ENCODE results near the gene ZNF311. TPM values are rescaled to one million over a fixed set of nuclear protein-coding genes. Genes with fewer than 3 reads are reported as not detected.

ZNF311 gene
- total and polyA plus RNA-seq, 9 of the 15 experiments (the other 6 are each of a cell fraction or from before 2014, with no cell fraction given) = 5.1 to 10.0 (median 7.5) TPM

- TF ChIP-seq SP1 (CRISPR knock-in tag; IDR thresholded peaks at IDR 0.05) = peak; percentile 34; the same call in 1 of the 2 replicates
- no peak for TF ChIP-seq SNRNP70 (optimal IDR thresholded peaks at IDR 0.05; ENCODE audit: low read depth, low read length)
- peak; percentile 43; the same call in 1 of the 2 replicates for TF ChIP-seq MAFG (tag; conservative IDR thresholded peaks at IDR 0.05)
- no peak for TF ChIP-seq ZNF175 (CRISPR knock-in tag; IDR thresholded peaks at IDR 0.05; ENCODE audit: low read depth)
- peak; percentile 70; the same call in 1 of the 2 replicates for TF ChIP-seq HDAC8 (tag; IDR thresholded peaks at IDR 0.05)
- no peak; the same call in 1 of the 2 replicates for TF ChIP-seq MTA1 (IDR thresholded peaks at IDR 0.05; ENCODE audit: borderline replicate concordance)
- TF ChIP-seq, protein P1, sequence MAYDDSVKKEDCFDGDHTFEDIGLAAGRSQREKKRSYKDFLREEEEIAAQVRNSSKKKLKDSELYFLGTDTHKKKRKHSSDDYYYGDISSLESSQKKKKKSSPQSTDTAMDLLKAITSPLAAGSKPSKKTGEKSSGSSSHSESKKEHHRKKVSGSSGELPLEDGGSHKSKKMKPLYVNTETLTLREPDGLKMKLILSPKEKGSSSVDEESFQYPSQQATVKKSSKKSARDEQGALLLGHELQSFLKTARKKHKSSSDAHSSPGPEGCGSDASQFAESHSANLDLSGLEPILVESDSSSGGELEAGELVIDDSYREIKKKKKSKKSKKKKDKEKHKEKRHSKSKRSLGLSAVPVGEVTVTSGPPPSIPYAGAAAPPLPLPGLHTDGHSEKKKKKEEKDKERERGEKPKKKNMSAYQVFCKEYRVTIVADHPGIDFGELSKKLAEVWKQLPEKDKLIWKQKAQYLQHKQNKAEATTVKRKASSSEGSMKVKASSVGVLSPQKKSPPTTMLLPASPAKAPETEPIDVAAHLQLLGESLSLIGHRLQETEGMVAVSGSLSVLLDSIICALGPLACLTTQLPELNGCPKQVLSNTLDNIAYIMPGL (CRISPR knock-in tag; IDR thresholded peaks at IDR 0.05) = no peak
- peak; percentile 34; the same call in 1 of the 2 replicates for TF ChIP-seq HLTF (IDR thresholded peaks at IDR 0.05)
- TF ChIP-seq, protein P2, sequence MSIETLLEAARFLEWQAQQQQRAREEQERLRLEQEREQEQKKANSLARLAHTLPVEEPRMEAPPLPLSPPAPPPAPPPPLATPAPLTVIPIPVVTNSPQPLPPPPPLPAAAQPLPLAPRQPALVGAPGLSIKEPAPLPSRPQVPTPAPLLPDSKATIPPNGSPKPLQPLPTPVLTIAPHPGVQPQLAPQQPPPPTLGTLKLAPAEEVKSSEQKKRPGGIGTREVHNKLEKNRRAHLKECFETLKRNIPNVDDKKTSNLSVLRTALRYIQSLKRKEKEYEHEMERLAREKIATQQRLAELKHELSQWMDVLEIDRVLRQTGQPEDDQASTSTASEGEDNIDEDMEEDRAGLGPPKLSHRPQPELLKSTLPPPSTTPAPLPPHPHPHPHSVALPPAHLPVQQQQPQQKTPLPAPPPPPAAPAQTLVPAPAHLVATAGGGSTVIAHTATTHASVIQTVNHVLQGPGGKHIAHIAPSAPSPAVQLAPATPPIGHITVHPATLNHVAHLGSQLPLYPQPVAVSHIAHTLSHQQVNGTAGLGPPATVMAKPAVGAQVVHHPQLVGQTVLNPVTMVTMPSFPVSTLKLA (conservative IDR thresholded peaks at IDR 0.05) = peak in 1 of 2 experiments; percentile 57; a peak in 3 of 4 replicates
- peak; percentile 69 for TF ChIP-seq C11orf30 (IDR thresholded peaks at IDR 0.05; ENCODE audit: low read depth)
- peak; percentile 61 for TF ChIP-seq ASH1L (IDR thresholded peaks at IDR 0.05; ENCODE audit: borderline replicate concordance, low read depth, partially characterized antibody)
- TF ChIP-seq THAP12 (CRISPR knock-in tag; IDR thresholded peaks at IDR 0.05) = peak; percentile 64; the same call in 1 of the 2 replicates
- TF ChIP-seq MLLT1 (IDR thresholded peaks at IDR 0.05) = peak in 1 of 2 experiments; percentile 75; a peak in 2 of 4 replicates
- no peak for TF ChIP-seq MXD1 (CRISPR knock-in tag; IDR thresholded peaks at IDR 0.05; ENCODE audit: borderline replicate concordance, poor library complexity, severe bottlenecking)
- TF ChIP-seq EP400 (IDR thresholded peaks at IDR 0.05) = peak; percentile 81
- TF ChIP-seq LARP7 (IDR thresholded peaks at IDR 0.05) = no peak
- peak; percentile 71; the same call in 1 of the 2 replicates for TF ChIP-seq MEF2D (tag; conservative IDR thresholded peaks at IDR 0.05; ENCODE audit: low read depth)
- peak; percentile 32; the same call in 1 of the 2 replicates for TF ChIP-seq NR2C1 (IDR thresholded peaks at IDR 0.05)
- TF ChIP-seq NR2C1 (tag; IDR thresholded peaks at IDR 0.05) = no peak; the same call in 1 of the 2 replicates
- TF ChIP-seq XRCC5 (IDR thresholded peaks at IDR 0.05; ENCODE audit: low read depth, low read length) = no peak
Measured at GRCh38 chr6:29005183-29005885, at the start of gene ZNF311 (continued).
